GM08714 (cell line): ENCODE results near the gene DIS3L2.

Experiments used
- H3K4me3 ChIP-seq: fragments of 200-500 bp; sonication (Bioruptor generic); 2 replicates; pipeline ENCODE4 v1.5.1; 2014; ENCODE audit warnings: mild to moderate bottlenecking, low read length, inconsistent platforms
- ZNF274 ChIP-seq: IDR thresholded peaks from 2 replicates; pipeline ENCODE4 v1.6.1; 2012; ENCODE audit warnings: mild to moderate bottlenecking, low read depth, low read length

Gene DIS3L2

GRCh38 chr2:232219932-232220331 is 258.4 kb downstream of the DIS3L2 start:
- no peak for TF ChIP-seq ZNF274
- no peak overlapping the region for H3K4me3 ChIP-seq

GRCh38 chr2:232225429-232225828 is 263.9 kb downstream of the DIS3L2 start:
- no peak overlapping the region for H3K4me3 ChIP-seq
- TF ChIP-seq ZNF274: no peak

- H3K4me3 ChIP-seq: no peak overlapping the region
- TF ChIP-seq ZNF274: no peak
These were observed 264.4 kb downstream of the DIS3L2 start for GRCh38 chr2:232225895-232226294.

DNA sequence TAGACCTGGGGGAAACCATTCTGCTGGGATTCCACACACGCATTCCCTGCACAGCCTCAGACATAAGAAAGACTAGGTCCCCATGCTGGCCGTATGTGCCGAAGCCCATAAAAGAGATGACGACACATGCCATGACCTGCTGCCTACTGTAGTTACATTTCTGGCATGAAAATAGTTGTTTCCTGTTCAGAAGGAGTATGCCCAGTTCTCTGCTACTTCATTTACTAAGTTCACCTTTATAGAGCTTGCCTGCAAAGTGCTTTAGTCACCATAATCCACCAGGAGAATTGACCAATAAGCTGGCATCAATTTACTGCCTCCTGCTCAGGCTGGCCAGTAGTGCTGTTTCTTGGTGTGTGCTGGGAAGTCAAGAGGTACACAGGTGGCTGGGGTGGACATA is 266.8 kb downstream of the DIS3L2 start:
- no peak for TF ChIP-seq ZNF274
- no peak overlapping the region for H3K4me3 ChIP-seq

GRCh38 chr2:232228971-232229894 is 267.7 kb downstream of the DIS3L2 start:
- no peak overlapping the region for H3K4me3 ChIP-seq
- TF ChIP-seq ZNF274: no peak

DNA sequence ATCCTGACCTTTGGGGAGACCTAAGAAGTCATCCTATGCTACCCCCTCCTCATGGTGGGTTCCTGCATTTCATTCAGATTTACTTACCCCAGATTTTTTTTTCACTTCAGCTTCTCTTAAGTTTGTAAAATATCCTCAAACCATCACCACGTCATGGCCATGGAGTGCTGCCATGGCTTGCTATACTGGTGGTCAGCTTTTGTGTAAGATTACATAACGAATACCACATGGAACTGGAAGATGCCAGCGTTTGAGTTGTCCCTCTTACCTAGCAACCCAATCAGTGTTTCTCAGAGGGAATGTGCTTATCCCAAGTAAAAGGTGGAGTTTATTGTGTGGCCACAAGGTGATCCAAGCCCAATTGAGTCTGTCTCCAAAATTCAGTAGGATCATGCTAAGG is 268.4 kb downstream of the DIS3L2 start:
- H3K4me3 ChIP-seq: no peak overlapping the region
- TF ChIP-seq ZNF274: no peak

DNA sequence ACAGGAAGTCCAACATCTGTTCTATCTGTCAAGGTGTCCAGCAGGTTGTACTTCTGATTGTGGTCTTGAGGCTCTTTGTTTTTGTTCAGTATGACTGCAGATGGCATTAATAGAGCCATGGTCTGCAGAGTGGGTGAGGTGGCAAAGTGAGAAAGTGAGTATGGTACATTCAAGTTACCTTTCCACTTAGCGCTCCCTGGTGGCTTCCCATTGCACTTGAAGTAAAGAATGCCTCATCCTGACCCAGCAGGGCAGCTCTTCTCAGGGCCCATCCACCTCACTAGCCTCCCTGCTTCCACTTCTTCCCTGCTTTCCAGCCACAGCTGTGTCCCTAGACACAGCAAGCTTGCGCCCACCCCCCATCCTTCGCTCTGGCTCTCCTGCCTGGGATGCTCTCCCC is 269.0 kb downstream of the DIS3L2 start:
- H3K4me3 ChIP-seq: no peak overlapping the region
- no peak for TF ChIP-seq ZNF274

GRCh38 chr2:232231554-232231953 is 270.0 kb downstream of the DIS3L2 start:
- no peak overlapping the region for H3K4me3 ChIP-seq
- no peak for TF ChIP-seq ZNF274

- H3K4me3 ChIP-seq: no peak overlapping the region
- TF ChIP-seq ZNF274: no peak
These were observed 271.4 kb downstream of the DIS3L2 start for GRCh38 chr2:232232915-232233314.

DNA sequence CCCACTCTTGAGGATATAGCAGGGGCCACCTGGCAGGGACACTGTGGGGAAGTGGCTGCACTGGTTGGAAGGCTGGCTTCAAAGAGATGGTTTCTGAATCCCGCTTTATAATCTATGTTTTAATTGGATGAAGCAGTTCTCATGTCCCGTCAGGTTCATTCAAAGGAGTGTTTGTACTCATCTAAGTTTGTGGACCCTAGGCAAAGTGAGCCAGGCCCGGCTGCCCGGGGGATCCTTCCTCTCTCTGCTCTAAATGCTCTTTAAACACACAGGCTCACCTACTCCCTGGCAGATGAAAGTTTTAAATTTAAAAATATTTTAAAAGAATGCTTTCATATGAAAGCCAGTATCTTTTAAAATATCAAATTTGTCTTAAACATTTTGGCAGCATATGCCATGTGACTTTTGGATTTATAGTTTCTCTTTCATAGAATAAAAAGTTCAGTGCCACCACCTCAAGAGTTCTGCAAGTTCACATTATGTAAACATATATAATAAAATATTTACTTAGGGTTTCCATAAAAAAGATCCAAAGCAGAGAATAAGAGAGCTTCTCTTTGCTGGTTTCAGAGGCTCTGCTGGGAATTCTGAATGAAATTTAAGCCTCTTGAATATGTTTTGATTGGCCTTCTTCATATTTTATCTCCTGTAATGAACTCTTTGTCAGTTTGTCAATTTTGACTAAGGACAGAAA is 273.6 kb downstream of the DIS3L2 start:
- TF ChIP-seq ZNF274: no peak
- H3K4me3 ChIP-seq: no peak overlapping the region

- no peak for TF ChIP-seq ZNF274
- no peak overlapping the region for H3K4me3 ChIP-seq
These were observed 274.2 kb downstream of the DIS3L2 start for GRCh38 chr2:232235716-232236115.

- TF ChIP-seq ZNF274: no peak
- H3K4me3 ChIP-seq: no peak overlapping the region
These were observed 274.7 kb downstream of the DIS3L2 start for GRCh38 chr2:232236200-232236599.

DNA sequence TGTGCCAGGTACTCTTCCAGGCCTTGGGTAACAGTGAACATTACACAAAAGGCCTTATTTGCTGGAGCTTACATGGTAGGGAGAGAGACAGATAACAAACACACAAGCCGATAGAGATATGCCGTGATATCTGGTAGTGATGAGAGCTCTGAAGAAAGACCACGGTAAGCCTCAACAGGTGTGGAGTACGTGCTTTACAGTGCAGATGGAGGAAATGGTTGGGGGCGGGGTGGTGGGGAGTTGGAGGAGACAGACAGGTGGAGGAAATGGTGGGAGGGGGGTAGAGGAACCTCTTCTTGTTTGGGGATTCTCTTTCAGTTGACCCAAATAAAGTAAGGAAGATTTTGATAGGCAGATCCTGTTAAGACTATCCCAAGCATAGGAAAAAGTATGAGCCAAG is 276.0 kb downstream of the DIS3L2 start:
- H3K4me3 ChIP-seq: no peak overlapping the region
- no peak for TF ChIP-seq ZNF274

- TF ChIP-seq ZNF274: no peak
- H3K4me3 ChIP-seq: no peak overlapping the region
These were observed 276.6 kb downstream of the DIS3L2 start for GRCh38 chr2:232238108-232238507.

DNA sequence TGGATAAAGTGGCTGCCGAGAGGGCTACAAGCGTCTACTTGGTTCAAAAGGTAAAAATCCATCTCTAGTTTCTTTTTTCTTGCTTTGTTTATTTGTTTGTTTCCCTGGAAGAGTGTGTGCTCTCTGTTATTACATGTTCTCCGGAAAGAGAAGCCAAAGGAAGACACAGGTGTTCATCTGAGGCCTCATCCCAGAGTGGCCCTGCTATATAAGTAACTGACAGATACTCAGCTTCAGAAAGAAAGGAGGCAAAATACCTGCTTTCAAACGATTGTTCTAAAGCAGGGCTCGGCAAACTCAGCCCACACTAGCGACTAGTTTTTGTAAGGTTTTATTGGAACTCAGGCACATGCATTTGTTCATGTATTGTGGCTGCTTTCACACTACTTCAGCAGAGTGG is 277.1 kb downstream of the DIS3L2 start:
- no peak overlapping the region for H3K4me3 ChIP-seq
- TF ChIP-seq ZNF274: no peak
